CD14-positive monocyte (primary cell): ENCODE data around the gene HDAC4. TPM values are rescaled to one million over a fixed set of nuclear protein-coding genes. Genes with fewer than 3 reads are reported as not detected.
A peak's percentile ranks its signal among the peaks of the same experiment; 100 is the strongest.

Experiments used
- DNase-seq, 3 donors: peaks; one replicate each; pipeline ENCODE4 v3.0.0-alpha.2; 2011 to 2022
- H2AFZ ChIP-seq: 2 replicates; pipeline ENCODE4 v1.6.0; 2012; ENCODE audit warnings: mild to moderate bottlenecking, low read depth, low read length, inconsistent platforms; ENCODE audit not compliant: insufficient read depth, poor library complexity, severe bottlenecking
- H3K27ac ChIP-seq, 2 donors: 1 replicate in 1 of 2; 2 replicates in 1 of 2; pipeline ENCODE4 v1.5.1; 2012 to 2013; ENCODE audit warnings: low read length in 2 of 2, control low read depth in 1 of 2, inconsistent platforms in 1 of 2, low read depth in 1 of 2, mild to moderate bottlenecking in 1 of 2
- H3K27me3 ChIP-seq, 2 donors: one replicate each; pipeline versions ENCODE4 v1.6.0 to v1.6.1; 2011 to 2013; ENCODE audit warnings: low read length in 2 of 2; ENCODE audit not compliant: control insufficient read depth in 2 of 2, insufficient read depth in 2 of 2
- H3K36me3 ChIP-seq, 2 donors: replicated peaks in 1 of 2; 1 replicate in 1 of 2; 2 replicates in 1 of 2; pipeline versions ENCODE4 v1.5.1 to v1.6.1; 2012 to 2013; ENCODE audit warnings: low read length in 2 of 2, control low read depth in 1 of 2, inconsistent platforms in 1 of 2, mild to moderate bottlenecking in 1 of 2; ENCODE audit not compliant: insufficient read depth in 2 of 2, control insufficient read depth in 1 of 2
- H3K4me1 ChIP-seq, 2 donors: 1 replicate in 1 of 2; 2 replicates in 1 of 2; pipeline versions ENCODE4 v1.5.1 to v1.6.1; 2012 to 2013; ENCODE audit warnings: low read length in 2 of 2, control low read depth in 1 of 2, inconsistent platforms in 1 of 2, mild to moderate bottlenecking in 1 of 2, moderate library complexity in 1 of 2; ENCODE audit not compliant: insufficient read depth in 2 of 2, control insufficient read depth in 1 of 2
- H3K4me2 ChIP-seq: replicated peaks from 2 replicates; pipeline ENCODE3; 2012; ENCODE audit warnings: low read length, moderate library complexity, mild to moderate bottlenecking; ENCODE audit not compliant: poor library complexity, severe bottlenecking; ENCODE audit errors: extremely low read depth
- H3K4me3 ChIP-seq, 3 experiments: fragments of 200-600 bp in 1 of 3; sonication (generic) in 1 of 3; replicated peaks in 1 of 3; 1 replicate in 2 of 3; 2 replicates in 1 of 3; pipeline ENCODE4 v1.5.1; 2011 to 2013; ENCODE audit warnings: low read length in 3 of 3, mild to moderate bottlenecking in 3 of 3, control low read depth in 2 of 3, low read depth in 2 of 3, inconsistent platforms in 1 of 3, moderate library complexity in 1 of 3
- H3K79me2 ChIP-seq: 2 replicates; pipeline ENCODE4 v1.6.0; 2012; ENCODE audit warnings: mild to moderate bottlenecking, control low read depth, inconsistent platforms, low read length, moderate library complexity; ENCODE audit not compliant: insufficient read depth
- H3K9ac ChIP-seq: 2 replicates; pipeline ENCODE4 v1.6.0; 2017; ENCODE audit warnings: low read length, mild to moderate bottlenecking; ENCODE audit not compliant: insufficient read depth, poor library complexity, severe bottlenecking
- H3K9me3 ChIP-seq, 2 donors: replicated peaks in 1 of 2; 1 replicate in 1 of 2; 2 replicates in 1 of 2; pipeline versions ENCODE4 v1.5.1 to v1.6.1; 2012 to 2013; ENCODE audit warnings: low read length in 2 of 2, control low read depth in 1 of 2; ENCODE audit not compliant: control insufficient read depth in 1 of 2, insufficient read depth in 1 of 2
- H4K20me1 ChIP-seq: 2 replicates; pipeline ENCODE4 v1.6.0; 2012; ENCODE audit warnings: mild to moderate bottlenecking, low read length, control low read depth, moderate library complexity; ENCODE audit not compliant: insufficient read depth
- H3K27ac Mint-ChIP-seq, 7 donors: one replicate each; pipeline ENCODE4 v1.8.0; 2020; ENCODE audit warnings: mild to moderate bottlenecking in 7 of 7, mixed read lengths in 7 of 7, moderate library complexity in 6 of 7, inconsistent platforms in 2 of 7
- H3K27me3 Mint-ChIP-seq, 3 donors: one replicate each; pipeline ENCODE4 v1.8.0; 2021 to 2022; ENCODE audit warnings: low read depth in 3 of 3, mild to moderate bottlenecking in 3 of 3, mixed read lengths in 3 of 3, moderate library complexity in 3 of 3, inconsistent platforms in 1 of 3
- H3K36me3 Mint-ChIP-seq, 2 donors: one replicate each; pipeline ENCODE4 v1.8.0; 2020; ENCODE audit warnings: mixed read lengths in 2 of 2, inconsistent platforms in 1 of 2, mild to moderate bottlenecking in 1 of 2
- H3K4me1 Mint-ChIP-seq: one replicate; pipeline ENCODE4 v1.8.0; 2020; ENCODE audit warnings: mild to moderate bottlenecking, mixed read lengths
- H3K4me3 Mint-ChIP-seq, 2 donors: one replicate each; pipeline ENCODE4 v1.8.0; 2020; ENCODE audit warnings: mild to moderate bottlenecking in 2 of 2, mixed read lengths in 2 of 2, moderate library complexity in 1 of 2
- H3K9me3 Mint-ChIP-seq, 7 donors: one replicate each; pipeline ENCODE4 v1.8.0; 2020 to 2022; ENCODE audit warnings: mixed read lengths in 7 of 7, mild to moderate bottlenecking in 6 of 7, moderate library complexity in 6 of 7, inconsistent platforms in 2 of 7
- WGBS: methylation state at CpG from one replicate; pipeline ENCODE4 v1.1.5; 2013; ENCODE audit warnings: missing lambda C conversion rate; ENCODE audit not compliant: insufficient coverage; 5-methylcytosine and 5-hydroxymethylcytosine counted together
- intact Hi-C, 2 donors: fragments of 100-400 bp; cut with micrococcal nuclease; formaldehyde crosslinking; loops; one replicate each; pipeline versions ENCODE4 v1.15.0 to v1.15.1; 2023
- polyA plus RNA-seq, 3 donors: library from polyadenylated mRNA; depleted of rRNA in 1 of 3; unstranded in 2 of 3; stranded (reverse) in 1 of 3; fragments of 300-500 nt in 2 of 3; fragments of >200 nt in 1 of 3; fragmentation: Illumina TruSeq in 2 of 3; gene quantifications; 1 replicate in 2 of 3; 2 replicates in 1 of 3; pipeline ENCODE4 v1.2.3, GENCODE V29; 2012 to 2021
- TF ChIP-seq, protein P1 (sequence below): fragments of 200-600 bp; IDR thresholded peaks from one replicate; pipeline ENCODE4 v1.8.0; 2022; ENCODE audit warnings: antibody characterized with exemption, mild to moderate bottlenecking

Gene HDAC4
- polyA plus RNA-seq, 3 donors: 3.3 to 23.0 (median 4.5) TPM

DNA sequence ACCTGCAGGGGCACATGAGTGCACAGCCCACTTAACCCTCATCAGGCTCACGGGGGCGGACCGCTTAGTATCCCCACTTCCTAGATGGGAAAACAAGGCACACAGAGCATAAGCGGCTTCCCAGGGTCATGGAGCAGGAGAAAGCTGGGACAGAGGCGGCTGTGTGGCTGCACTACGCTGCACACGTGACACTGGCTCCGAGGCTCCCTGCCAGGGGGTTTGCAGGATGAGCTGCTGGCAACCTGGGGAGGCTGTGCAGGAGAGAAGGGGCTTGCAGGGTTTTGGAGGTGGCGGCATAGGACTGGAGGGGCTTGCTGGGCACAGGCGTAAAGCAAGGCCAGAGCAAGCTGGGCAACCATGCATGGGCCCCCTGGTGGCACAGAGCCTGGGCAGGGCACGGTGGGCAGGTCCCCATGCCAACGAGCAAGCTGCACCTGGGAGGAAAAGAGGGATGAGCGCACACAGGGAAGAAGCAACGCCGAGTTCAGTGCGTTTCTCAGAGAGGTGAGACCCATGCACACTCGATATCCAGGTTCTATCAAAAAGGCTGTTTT lies 268.6 kb downstream of the HDAC4 start:
- Mint-ChIP-seq H3K27ac (no peak overlapping the region), H3K4me1 (no peaks in the 10 kb centered on the region), H3K4me3 (no peak overlapping the region), H3K36me3 (peaks cover 96 to 99% of the 10 kb centered on the region in 2 donors), H3K9me3 (peaks cover 0 to 3% (median 0%) of the 10 kb centered on the region in 7 donors), H3K27me3 (peaks cover 0 to 3% (median 0%) of the 10 kb centered on the region in 3 donors)
- no peak overlapping the region for H3K9ac ChIP-seq
- no peak overlapping the region for H3K4me2 ChIP-seq
- peaks cover 9% of the 10 kb centered on the region for H3K79me2 ChIP-seq
- no peaks in the 10 kb centered on the region for H3K4me1 ChIP-seq
- H3K27me3 ChIP-seq: no peaks in the 10 kb centered on the region
- intact Hi-C loops: no loop called here
- no peak for DNase-seq
- peaks cover 100% of the 10 kb centered on the region in 2 donors for H3K36me3 ChIP-seq
- no peaks in the 10 kb centered on the region for H3K9me3 ChIP-seq
- no peak overlapping the region for H2AFZ ChIP-seq
- H3K27ac ChIP-seq: no peak overlapping the region
- TF ChIP-seq, protein P1, sequence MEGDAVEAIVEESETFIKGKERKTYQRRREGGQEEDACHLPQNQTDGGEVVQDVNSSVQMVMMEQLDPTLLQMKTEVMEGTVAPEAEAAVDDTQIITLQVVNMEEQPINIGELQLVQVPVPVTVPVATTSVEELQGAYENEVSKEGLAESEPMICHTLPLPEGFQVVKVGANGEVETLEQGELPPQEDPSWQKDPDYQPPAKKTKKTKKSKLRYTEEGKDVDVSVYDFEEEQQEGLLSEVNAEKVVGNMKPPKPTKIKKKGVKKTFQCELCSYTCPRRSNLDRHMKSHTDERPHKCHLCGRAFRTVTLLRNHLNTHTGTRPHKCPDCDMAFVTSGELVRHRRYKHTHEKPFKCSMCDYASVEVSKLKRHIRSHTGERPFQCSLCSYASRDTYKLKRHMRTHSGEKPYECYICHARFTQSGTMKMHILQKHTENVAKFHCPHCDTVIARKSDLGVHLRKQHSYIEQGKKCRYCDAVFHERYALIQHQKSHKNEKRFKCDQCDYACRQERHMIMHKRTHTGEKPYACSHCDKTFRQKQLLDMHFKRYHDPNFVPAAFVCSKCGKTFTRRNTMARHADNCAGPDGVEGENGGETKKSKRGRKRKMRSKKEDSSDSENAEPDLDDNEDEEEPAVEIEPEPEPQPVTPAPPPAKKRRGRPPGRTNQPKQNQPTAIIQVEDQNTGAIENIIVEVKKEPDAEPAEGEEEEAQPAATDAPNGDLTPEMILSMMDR: no peak
- WGBS: 98% methylated on average over 12 of the region's 17 CpGs
- no peak overlapping the region for H3K4me3 ChIP-seq
- peaks cover 78% of the 10 kb centered on the region for H4K20me1 ChIP-seq

DNA sequence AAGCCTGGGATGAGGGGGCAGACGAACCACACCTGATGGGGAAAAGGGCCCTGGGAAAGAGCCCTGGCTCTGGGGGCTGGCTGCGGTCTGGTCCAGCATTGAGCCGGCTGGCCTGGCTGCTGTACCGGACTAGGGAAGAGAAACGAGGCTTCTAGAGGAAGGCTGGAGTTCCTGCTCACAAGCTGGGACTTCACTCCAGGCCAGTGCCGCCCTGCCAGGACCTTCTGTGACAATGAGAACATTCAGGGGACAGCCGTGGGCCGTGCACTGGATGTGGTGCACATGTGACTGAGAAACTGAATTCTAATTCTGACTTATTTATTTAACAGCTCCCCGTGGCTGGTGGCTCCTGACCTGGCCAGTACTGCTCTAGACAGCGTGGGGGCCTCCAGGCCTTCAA lies 269.3 kb downstream of the HDAC4 start:
- Histone ChIP-seq H3K9ac (no peak overlapping the region), H3K27me3 (no peaks in the 10 kb centered on the region), H4K20me1 (peaks cover 79% of the 10 kb centered on the region), H3K4me1 (no peaks in the 10 kb centered on the region), H3K9me3 (no peaks in the 10 kb centered on the region), H3K4me2 (no peak overlapping the region), H3K27ac (peak overlapping the region in 1 of 2 donors; percentile 37), H3K36me3 (peaks cover 100% of the 10 kb centered on the region in 2 donors), H3K4me3 (no peak overlapping the region), H3K79me2 (peaks cover 9% of the 10 kb centered on the region), H2AFZ (no peak overlapping the region)
- intact Hi-C loops: no loop called here
- peaks cover 0 to 3% (median 0%) of the 10 kb centered on the region in 3 donors for H3K27me3 Mint-ChIP-seq
- H3K36me3 Mint-ChIP-seq: peaks cover 96 to 99% of the 10 kb centered on the region in 2 donors
- H3K27ac Mint-ChIP-seq: peak overlapping the region in 1 of 7 donors; percentile 37
- no peak for DNase-seq
- no peak overlapping the region for H3K4me3 Mint-ChIP-seq
- WGBS: 96% methylated on average over 10 of the region's 10 CpGs
- TF ChIP-seq, protein P1: no peak
- peaks cover 0 to 3% (median 0%) of the 10 kb centered on the region in 7 donors for H3K9me3 Mint-ChIP-seq
- no peaks in the 10 kb centered on the region for H3K4me1 Mint-ChIP-seq
